Activated CD8-positive, alpha-beta memory T cell treated with anti-CD3 and anti-CD28 coated beads for 1 hour (primary cell): ENCODE data around the gene NCS1.
"Not testable (repeated sequence)": the region's sequence is repeated elsewhere in the genome, so short reads cannot be mapped to it uniquely, and the experiment has no call there.

Source experiments
- DNase-seq, 2 donors: peaks; one replicate each; pipeline ENCODE4 v3.0.0-alpha.2; 2020; ENCODE audit warnings: low read depth in 1 of 2; ENCODE audit errors: extremely low read depth in 1 of 2

The NCS1 gene

GRCh38 chr9:130259044-130259443 lies 86.8 kb downstream of the NCS1 start:
- no peak for DNase-seq

- DNase-seq, result no peak
Observed at GRCh38 chr9:130260816-130261765, 88.9 kb downstream of the NCS1 start.

DNA sequence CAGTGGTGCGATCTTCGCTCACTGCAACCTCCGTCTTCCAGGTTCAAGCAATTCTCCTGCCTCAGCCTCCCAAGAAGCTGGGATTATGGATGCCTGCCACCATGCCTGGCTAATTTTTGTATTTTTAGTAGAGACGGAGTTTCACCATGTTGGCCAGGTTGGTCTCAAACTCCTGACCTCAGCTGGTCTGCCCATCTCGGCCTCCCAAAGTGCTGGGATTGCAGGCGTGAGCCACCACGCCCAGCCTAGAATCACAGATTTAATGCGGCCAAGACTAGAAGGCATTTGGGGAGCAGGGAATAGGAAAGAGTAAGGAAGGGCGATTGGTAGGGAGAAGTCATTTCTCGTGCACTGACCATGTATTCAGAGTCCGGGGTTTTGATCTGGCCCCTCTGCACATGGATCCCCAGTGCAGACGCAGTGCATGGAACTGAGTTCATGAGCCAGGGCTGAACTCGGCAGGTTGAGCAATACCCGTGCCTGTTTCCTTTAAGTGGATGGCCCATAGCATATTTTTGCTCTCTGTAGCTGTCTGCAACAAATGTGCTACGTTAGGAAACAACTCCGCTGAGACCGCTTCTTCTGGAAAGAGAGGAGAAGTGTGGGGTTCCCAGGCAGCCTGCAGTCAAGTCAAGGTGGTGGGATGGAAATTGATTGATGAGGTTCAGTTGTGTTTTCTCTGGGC lies 90.0 kb downstream of the NCS1 start:
- DNase-seq, result no peak

DNA sequence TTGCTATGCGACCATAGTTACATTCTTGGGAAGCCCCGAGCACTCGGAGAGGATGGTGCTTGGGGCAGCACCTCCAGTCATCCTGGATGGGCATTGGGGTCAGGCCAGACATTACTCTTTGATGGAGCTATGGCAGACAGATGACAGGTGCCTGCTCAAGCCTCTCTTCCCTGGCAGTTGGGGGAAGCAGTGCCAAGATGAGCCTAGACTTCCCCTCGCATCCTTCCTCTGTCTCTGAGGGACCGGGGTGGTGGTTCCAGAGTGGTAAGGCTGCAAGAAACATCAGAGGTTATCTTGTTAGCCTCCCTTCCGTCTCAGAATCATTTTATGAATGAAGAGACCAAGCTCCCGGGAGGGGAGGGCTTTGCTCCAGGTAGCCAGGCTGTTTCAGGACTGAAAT lies 90.6 kb downstream of the NCS1 start:
- DNase-seq, result no peak

DNA sequence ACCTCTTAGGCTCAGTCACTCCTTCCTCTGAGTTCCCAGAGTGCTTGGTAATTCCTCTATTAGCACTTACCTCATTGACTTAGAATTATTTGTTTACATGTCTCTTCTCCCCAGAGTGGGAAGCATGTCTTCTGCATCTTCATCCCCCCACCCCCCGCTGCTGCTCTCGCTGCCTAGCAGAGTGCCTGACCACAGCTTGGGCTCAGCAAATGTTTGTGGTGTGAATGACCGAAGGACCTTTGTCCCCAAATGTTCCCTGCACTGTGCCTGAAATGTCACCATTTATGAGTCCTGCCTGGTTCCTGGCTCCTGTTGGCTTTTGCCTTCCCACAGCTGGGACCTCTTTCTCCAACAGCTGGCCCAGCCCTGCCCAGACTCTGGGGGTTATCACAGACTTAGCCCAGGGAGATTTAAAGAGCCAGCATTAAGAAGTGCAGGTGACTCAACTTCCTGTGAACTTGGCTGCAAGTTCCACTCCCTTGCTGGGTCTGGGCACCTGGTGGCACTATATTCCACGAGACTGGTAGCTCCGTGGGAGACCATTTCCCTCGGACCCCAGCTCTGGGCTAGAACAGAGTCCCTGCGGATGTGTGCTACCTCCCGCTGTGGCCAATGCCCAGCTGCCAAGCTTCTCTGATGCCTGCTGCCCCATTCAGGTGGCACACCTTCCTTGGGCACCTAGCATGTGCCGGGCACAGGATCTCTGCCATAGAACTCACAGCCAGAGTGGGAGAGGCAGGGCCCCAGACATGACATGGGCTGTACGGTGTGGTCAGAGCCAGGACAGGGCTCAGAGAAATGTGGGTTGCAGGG lies 91.6 kb downstream of the NCS1 start:
- DNase-seq, result no peak

DNA sequence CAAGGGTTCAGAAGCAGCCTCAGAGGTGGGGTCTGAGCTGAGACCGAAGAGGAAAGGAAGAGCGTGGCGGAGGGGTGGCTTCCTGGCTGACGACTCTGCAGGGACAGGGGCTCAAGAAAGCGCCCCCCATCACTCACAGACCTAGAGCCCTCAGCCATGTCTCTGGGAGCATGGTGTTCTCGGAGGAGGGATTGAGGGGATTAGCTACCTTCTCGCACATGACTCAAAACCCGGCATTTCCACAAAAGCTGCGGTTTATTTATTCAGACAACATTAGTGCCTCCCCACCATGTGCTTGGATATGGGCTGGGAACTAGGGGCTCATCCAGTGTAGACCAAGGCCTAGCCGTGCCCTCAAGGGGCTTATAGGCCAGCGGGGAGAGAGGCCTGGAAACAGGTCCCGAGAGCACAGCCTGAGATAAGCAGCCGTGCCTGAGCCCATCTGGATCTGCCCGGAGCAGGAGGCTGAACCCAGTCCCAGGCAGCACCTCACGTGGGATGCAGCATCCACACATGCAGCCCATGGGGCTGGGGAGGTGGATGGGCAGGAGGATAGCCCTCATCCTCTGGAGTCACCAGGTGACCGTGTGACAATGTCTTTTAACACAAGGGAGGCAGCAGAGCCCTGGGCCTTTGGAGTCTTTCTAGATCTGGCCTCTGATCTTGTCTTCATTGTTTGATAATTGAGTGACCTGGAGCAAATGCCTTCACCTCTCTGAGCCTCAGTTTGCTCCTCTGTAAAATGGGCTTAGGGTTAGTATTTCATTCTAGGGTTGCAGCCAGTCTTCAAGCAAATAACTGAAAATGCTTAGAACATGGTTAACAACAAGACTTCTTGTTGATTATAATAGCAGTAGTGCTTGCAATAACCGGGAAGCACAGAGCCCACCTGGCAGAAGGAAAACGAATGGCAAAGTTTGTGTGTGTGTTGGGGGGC lies 92.5 kb downstream of the NCS1 start:
- no peak for DNase-seq

- no peak for DNase-seq
Observed at GRCh38 chr9:130265431-130266235, 93.4 kb downstream of the NCS1 start, which contains the start of gene HMCN2. Gene HMCN2 (plus strand): TSS chr9:130265760. CDS start chr9:130265879, 119 bp downstream.

GRCh38 chr9:130266236-130267098 lies 94.3 kb downstream of the NCS1 start:
- no peak for DNase-seq

DNA sequence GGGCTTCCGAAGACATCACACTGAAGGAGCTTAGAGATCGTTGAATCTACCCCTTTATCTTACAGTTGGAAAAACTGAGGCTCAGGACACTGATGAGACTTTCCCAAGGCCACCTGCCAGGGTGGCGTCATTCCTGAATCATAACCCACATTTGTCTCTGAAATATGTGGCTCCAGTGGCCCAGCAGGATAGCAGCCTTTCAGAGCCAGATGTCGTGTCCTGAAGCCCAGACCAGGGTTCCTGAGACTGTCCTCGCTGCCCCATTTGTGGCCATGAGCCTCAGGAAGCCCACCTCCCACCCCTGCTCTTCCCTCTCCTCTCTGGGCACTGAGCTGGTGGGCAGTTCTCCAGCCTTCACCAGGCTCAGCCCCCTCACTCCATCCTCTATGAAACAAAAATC lies 95.7 kb downstream of the NCS1 start:
- DNase-seq, result no peak

- no peak for DNase-seq
Observed at GRCh38 chr9:130268521-130269211, 96.5 kb downstream of the NCS1 start.

GRCh38 chr9:130271473-130271872 lies 99.3 kb downstream of the NCS1 start:
- DNase-seq, result no peak

DNA sequence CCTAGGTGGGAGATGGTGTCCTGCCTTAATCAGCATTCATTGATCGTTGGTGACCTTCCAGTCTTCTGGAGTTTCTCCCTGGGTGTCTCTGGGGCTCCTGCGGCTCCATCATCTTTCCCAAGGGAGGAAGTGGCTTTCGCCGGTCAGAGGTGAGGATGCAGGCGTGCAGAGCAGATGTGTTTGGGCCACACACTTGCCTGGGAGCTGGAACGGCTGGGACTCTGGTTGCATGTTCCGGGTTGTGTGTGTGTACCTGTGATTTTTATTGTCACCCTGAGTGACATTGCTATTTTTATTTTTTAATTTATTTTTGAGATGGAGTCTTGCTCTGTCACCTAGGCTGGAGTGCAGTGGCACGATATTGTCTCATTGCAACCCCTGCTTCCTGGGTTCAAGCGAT lies 103.0 kb downstream of the NCS1 start:
- DNase-seq, result no peak

- DNase-seq, result no peak
Observed at GRCh38 chr9:130276121-130276520, 103.9 kb downstream of the NCS1 start.

DNA sequence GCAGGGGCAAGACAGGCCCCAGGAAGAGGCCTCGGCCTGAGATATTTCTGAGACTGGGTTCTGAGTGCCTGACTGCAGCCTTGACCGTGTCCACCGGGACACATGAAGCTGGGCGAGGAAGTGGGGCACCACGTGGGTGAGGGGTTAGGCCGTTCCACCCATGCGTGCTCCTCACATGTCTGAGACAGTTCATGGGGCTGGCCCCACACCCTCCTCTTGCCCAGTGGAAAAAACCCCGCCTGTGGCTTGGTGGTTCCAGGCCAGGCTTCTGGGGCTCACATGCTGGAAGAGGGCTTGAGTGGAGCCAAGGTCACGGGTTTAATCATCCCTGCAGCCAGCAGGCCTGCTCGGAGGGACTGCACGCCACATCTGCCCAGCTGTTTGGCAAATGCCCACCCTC lies 104.8 kb downstream of the NCS1 start:
- DNase-seq, result no peak

DNA sequence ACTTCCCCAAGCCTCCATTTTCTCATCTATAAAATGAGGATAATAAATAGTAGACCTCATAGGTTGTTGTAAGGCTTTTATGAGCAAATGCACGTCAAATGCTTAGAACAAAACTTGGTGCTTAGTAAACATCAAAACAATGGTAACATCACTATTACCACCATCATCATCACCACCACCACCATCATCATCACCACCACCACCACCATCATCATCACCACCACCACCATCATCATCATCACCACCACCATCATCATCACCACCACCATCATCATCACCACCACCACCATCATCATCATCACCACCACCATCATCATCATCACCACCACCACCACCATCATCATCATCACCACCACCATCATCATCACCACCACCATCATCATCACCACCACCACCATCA lies 105.3 kb downstream of the NCS1 start:
- not testable (repeated sequence) for DNase-seq

DNA sequence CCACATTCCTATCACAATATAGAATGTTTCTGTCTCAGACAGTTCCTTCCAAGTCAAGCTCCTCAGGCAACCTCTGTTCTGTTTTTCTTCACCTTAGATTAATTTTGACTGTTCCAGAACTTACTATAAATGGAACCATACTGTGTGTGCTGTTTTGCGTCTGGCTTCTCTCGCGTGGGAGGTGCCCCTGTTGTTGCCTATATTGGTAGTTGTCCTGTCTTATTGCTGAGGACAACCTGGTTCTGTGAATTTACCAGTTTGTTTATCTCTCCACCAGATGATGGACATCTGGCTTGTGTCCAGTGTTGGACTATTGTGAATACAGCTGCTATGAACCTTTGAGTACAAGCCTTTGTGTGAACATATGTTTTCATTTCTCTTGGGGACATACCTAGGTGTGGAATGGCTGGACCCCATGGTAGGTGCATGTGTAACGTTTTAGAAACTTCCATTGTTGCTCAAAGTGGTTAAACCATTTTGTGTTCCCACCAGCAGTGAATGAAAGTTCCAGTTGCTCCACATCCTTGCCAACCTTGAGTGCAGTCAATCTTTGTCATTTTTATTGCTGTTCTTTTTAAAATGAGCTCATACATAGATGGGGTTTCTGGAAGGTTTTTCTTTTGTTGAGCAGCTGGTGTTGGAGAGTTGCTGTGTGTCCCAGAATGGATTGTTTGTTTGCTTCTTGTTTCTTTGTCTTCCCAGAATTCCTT lies 111.5 kb downstream of the NCS1 start:
- DNase-seq, result no peak

- DNase-seq, result no peak
Observed at GRCh38 chr9:130284249-130284625, 112.0 kb downstream of the NCS1 start.
